Kidney capillary endothelial cell (primary cell): ENCODE measurements around the gene SLC37A2.

ENCODE experiments used
- DNase-seq: peaks from one replicate; pipeline ENCODE4 v3.0.0-alpha.2; 2018; ENCODE audit warnings: low spot score

SLC37A2 gene

GRCh38 chr11:125071435-125071834, 8.3 kb downstream of the SLC37A2 start:
- no peak for DNase-seq

DNA sequence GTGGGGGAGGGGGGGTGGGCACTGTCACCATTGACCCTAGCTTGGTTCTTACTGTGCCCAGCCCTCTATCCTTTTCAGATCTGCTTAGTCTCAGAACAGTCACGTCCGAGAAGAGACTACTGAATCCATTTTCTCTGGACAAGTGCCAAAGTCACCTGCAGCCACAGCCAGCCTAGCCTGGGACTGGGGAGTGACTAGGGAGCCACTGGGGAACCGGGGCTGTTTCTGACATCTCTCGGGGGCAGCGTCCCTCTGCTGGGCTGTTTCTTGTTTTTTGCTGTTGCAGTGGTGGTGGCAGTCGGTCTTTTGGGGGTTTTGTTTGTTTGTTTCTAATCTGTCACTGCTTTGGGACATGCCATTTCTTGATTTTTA, 8.7 kb downstream of the SLC37A2 start:
- no peak for DNase-seq

DNA sequence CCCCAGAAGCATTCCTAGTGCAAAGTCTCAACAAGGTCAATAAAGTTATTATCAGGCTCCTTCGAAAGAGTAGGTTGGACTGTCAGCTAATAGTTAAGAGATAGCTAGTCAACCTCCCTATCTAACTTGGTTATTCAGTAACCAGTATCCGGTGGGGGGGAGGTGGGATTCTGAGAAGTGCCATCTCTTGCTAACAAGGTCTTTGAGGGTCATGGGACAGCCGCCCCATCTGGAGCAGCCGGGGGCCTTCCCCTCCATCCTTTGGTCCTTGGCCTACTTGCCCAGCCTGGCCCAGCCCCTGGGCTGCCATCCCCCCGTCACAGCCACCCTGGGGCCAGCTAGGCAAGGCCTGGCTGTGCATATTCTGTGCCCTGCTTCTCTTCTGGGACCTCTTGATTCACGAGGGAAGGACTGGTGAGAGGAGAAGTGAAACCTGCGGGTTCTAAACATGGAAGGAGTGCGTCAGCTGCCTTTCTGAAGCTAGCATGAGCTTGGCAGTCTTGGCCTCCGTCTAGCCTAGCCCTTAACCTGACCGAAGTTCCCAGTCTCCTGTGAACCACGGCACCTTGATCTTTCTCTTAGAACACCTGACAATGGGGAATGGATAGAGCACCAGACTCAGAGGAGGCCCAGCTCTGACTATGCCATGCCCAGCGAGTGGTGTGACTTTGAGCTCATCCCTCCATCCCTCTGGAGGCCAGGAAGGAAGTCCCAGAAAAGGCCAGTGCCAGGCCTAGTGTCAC, 9.3 kb downstream of the SLC37A2 start:
- DNase-seq: no peak

DNA sequence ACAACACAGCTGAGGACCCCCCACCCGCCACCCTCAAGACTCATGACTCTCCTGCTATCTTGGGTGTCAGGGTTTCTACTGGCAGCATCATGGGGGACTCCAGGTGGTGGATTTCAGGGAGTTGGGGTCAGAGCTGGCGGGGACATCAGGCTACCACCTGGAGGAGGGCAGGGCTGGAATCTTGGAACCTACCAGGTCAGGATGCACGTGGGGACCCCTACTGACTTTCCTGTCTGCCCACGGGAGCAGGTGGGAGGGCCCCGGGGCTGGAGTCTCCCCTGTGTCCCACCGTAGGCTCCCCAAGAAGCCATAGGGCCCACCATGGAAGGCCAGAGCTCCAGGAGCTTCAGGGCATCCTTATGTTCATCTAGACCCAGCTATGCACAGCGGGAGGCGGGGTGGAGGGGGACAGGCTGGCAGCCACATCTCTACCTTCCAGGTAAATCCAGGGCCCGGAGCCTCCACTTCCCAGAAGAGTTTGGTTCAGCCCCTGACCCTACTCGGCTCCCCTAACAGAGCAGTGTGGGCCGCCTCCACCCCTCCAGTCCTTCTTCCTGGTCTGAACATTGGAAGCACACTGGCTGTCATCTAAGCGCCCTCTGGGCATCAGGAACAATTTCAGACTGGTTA, 10.0 kb downstream of the SLC37A2 start:
- DNase-seq: no peak

- DNase-seq: no peak
Measured at GRCh38 chr11:125073616-125074483, 10.7 kb downstream of the SLC37A2 start.

GRCh38 chr11:125074511-125075241, 11.6 kb downstream of the SLC37A2 start:
- DNase-seq: no peak

GRCh38 chr11:125075242-125075625, 12.1 kb downstream of the SLC37A2 start:
- DNase-seq: no peak

DNA sequence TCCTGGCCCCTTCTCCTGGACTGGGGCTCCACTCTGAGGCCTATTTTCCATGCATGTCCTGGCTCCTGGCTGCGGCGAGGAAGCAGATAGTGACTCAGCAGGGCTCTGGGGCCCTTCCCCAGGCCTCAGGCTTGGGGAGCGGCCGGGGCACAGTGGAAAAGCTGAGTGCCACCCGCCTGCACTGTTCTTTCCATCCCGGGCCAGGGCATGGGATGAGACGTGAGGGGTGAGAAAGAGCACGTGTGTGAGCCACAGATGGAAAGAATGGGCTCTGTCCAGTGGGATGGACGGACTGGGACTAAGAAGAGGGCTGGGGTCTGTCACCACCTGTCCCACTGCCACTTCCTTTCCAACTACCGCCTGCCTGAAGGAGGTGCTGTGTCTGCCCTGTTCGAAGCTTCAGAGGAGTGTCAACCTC, 12.8 kb downstream of the SLC37A2 start:
- no peak for DNase-seq

DNA sequence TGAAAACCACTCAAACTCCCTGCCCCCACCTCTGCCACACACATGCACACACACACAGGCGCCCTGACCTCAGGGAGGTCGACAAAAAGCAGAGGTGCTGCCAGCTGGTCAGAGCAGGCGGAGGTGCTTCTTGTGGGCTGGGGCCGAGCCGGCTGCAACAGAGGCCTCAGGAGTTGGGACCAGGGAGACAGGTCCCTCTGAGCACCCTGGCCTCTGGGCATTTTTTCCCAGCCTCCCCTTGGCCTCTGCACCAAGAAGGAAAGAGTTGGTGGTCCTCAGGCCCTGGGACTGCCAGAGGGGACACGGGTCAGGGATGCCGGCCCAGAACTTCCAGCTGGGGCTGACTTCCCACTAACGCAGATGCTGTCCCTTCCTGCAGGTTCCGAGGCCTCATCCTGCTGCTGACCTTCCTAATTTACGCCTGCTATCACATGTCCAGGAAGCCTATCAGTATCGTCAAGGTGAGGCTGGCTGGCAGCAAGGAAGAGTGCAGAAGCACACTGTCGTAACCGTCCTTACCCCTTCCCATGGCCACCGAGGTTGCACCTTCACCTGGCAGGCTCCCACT, 13.4 kb downstream of the SLC37A2 start:
- DNase-seq: no peak

GRCh38 chr11:125078016-125078415, 14.9 kb downstream of the SLC37A2 start:
- no peak for DNase-seq

DNA sequence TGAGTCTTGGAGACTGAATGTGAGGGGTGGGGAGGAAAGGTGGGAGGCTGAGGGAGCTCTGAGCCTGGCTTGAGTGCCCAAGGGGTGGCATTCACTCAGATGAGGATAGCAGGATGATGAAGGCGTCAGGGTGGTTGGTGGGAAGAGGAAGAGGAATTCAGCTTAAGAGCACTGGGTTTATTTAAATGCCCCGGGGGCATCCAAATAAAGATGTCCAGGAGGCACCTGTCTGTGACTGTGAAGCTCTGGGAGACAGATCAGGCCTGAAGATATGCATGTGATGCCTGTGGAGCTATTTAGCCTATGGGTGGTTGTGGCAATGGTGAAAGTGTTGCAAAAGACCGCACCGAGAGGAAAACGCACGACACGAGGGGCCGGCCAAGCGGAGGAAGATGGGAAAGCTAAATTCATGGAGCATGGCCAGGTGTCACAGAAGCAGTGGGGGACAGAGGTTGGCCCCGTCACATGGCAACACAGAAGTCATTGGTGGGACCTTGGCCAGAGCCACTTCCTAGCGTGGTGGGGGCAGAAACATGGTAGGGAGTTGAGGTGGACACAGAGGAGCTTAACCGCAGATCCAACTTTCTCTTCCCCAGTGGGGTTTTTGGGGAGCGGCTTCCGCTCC, 15.5 kb downstream of the SLC37A2 start:
- no peak for DNase-seq

DNA sequence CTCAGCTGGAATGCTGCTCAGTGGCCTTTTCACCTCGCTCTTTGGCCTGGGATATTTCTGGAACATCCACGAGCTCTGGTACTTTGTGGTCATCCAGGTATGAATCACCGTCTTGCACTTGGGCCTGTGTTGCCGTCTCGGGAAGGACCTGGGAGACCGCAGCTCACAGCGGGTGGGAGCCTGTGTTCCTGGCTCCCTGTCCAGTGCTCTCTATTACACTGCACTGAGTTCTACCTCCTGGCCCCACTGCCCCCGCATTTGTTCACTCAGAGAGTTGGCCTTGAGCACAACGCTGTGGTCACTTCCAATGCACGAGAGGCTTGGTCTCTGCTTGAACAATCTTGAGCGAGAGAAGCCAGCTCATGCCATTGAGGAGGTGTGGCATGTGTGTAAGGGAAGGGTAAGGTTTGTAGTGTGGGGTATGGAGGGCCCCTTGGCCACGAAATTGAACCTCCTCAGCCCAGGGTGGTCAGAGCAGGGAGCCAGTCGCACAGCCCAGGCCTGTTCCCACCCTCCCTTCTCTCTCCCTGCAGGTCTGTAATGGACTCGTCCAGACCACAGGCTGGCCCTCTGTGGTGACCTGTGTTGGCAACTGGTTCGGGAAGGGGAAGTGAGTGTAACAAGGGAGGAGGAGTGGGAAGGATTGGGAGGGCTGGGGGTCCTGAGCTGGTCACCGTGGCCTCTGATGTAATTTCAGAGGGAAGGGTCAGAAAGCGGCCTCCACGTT, 16.2 kb downstream of the SLC37A2 start:
- DNase-seq: no peak

- DNase-seq: no peak
Measured at GRCh38 chr11:125079878-125080530, 16.9 kb downstream of the SLC37A2 start.

DNA sequence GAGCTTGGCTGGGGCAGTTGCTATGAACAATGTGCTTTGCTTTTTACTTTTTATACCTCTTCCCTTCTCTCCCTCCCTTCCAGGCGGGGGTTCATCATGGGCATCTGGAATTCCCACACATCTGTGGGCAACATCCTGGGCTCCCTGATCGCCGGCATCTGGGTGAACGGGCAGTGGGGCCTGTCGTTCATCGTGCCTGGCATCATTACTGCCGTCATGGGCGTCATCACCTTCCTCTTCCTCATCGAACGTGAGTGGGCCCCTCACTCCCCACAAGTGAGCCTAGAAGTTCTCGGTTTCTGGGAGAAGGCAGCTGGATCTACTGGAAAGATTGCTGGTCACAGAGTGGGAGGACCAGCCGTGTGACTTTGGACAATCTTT, 17.4 kb downstream of the SLC37A2 start:
- no peak for DNase-seq

- DNase-seq: no peak
Measured at GRCh38 chr11:125081098-125081798, 18.1 kb downstream of the SLC37A2 start.

- no peak for DNase-seq
Measured at GRCh38 chr11:125082040-125082439, 18.9 kb downstream of the SLC37A2 start.

DNA sequence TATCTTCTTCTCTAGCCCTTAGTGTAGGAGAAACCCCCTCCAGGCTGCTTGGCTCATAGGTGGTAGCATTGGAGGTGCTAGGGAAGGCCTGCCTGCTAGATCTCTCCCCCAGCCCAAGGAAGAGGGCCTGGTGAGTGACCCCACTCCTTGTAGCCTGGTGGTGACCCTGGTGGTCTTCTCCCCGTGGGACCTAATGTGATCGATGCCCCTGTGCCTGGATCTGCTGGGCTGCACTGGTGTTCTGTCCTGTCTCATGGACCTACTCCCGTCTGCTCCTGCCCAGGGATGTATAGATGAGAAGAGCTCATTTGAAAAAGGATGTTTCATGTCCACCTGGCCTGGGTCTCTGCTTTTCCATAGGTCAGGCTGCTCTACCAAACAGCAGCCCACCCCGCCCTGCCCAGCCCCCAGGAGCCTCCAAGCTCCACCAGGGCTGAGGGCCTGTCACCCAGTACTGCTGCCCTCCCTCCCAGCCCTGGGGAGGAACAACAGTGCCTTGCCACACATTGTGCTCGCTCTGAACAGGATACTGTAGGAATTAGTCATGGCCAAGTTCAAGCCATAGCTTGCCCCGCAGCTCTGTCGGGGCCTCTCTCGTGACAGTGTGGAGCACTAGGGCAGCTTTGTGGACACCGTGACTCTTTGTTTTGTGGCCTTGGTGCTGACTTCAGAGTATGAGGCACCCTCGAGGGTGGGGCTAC, 19.7 kb downstream of the SLC37A2 start:
- peak; percentile 78 for DNase-seq

DNA sequence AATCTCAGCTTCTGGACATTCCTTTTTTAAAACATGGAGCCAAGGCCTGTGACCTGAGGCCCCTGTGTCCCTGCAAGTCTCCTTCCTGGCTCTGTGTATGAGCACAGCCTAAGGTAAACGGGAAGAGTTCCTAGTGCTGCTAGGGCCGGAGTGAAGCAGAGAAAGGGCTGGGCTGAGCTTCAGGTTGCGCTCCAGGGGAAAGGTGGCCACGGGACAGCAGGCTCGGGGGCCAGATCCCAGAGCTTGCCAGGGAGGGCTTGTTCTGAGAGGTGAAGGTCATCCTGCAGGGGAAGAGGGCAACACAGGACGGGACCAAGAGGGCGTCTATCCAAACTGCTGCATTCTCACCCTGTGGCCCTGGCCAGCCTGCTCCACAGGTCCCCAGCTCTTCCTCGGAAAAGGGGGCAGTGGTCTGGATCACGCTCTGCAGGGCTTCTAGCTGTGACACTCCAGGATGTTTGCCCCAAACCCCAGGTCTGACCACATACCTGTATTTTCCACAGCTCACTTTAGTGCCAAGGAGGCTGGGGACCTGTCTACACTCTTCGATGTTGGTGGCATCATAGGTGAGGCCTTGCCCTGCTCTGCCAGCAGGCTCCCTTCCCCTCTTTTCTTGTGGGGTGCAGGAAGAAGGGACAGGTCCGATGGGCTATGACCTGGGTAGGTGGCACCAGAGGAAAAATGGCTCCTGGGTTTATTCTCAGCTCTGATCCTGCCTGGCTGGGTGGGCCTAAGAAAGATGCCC, 20.4 kb downstream of the SLC37A2 start:
- no peak for DNase-seq
